Spleen (tissue), 7 donors: ENCODE data around the gene TMEM204.

Experiments used
- CTCF ChIP-seq, 11 experiments: fragments of 200-600 bp in 7 of 11; fragments of 450-650 bp in 4 of 11; sonication (generic) in 4 of 11; IDR thresholded peaks in 8 of 11; conservative IDR thresholded peaks in 3 of 11; 1 replicate in 7 of 11; 2 replicates in 4 of 11; pipeline versions ENCODE4 v1.4.0 to v1.8.0; 2016 to 2021; ENCODE audit warnings: antibody characterized with exemption in 11 of 11, inconsistent platforms in 4 of 11, mild to moderate bottlenecking in 1 of 11
- POLR2A ChIP-seq, 3 donors: fragments of 450-650 bp; IDR thresholded peaks; one replicate each; pipeline ENCODE4 v1.5.1; 2017; ENCODE audit warnings: antibody characterized with exemption in 3 of 3, mild to moderate bottlenecking in 1 of 3
- POLR2AphosphoS5 ChIP-seq, 3 donors: sonication (generic); formaldehyde crosslinking; IDR thresholded peaks; one replicate each; pipeline ENCODE4 v1.5.1; 2017; ENCODE audit warnings: antibody characterized with exemption in 3 of 3
- donor health status: DM: no; HTN: no; CAD: no; lungs with moderate emphysema.
- donor health status: DM: no; HTN: no; CAD: no.
- donor health status: DM: no; HTN: no; CAD: no.

- TF ChIP-seq CTCF (IDR thresholded peaks at IDR 0.05 in 8 of 11, conservative IDR thresholded peaks at IDR 0.05 in 3 of 11) (no peak), POLR2AphosphoS5 (IDR thresholded peaks at IDR 0.05) (no peak), POLR2A (IDR thresholded peaks at IDR 0.05) (no peak)
Measured at GRCh38 chr16:1597154-1597553, 63.7 kb downstream of the TMEM204 start.
